ENCODE data around the gene PDZK1IP1. TPM values are rescaled to one million over a fixed set of nuclear protein-coding genes. Genes with fewer than 3 reads are reported as not detected.

The PDZK1IP1 gene
- polyA plus RNA-seq, 4 donors: 39.5 to 60.3 (median 49.0) TPM

DNA sequence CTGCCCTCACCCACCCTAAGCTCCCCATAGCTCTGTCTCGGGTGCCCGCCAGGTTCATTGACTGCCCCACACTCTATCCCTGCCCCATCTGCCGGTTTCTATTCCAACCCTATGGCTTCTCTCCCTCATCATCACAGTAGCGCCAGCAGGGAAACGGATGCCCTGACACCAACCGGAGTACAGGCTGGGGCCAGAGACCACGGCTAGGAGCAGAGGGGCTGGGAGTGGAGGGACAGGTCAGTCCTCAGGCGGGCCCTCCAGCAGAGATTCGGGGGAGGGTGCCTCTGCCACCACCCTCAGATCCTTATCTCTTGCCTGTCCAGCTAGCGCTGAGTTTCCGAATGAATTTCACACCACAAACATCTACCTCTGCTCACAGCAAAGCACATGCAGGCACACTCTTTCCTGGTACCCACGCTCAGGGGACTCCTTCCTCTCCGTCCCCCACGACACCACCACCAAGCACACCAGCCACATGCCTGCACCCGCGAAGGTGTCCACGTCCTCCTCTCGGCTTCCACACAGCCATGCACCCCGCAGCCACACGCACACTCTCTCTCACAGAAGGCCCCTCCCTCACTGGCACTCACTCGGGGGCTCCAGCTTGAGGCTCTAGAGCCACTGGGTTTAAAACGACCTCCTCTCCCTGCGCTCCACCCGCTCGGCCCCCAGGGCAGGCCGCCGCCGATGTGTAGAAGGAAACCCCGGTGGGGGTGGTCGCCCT is 35.0 kb upstream of the PDZK1IP1 start:
- DNase-seq (ENCODE audit: low read depth in 4 of 4, low spot score in 3 of 4): no peak

DNA sequence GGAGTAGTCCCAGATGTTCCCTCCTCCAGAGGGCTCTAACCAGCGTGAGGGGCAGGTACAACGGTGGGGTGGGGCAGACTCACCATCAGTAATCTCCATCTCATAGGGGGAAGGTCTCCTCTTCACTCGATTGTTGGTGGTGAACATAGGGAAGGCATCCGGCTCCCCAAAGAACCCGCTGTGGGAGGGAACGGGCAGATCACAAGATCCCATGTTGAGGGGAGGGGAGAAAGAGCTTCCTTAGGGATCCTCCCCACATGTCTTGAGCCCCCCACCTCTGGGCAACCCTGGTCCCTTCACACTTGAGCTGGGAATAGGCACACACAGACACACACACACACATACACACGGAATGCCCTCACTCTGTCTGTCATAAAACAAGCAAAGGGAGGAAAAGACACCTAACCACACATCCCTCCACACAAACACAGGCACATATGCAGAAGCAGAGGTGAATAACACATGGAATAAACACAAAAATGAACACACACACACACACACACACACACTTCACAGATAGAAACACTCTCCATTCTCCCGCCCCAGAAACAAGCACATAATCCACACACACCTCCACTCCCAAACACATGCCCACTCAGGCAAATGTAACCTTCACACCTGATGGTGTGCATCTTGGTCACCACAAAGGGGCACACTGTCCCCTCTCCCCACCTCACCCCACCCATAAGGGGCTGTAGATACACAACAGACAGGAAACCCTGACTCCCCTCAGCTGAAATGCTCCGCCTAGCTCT is 34.3 kb upstream of the PDZK1IP1 start:
- DNase-seq (ENCODE audit: low read depth in 4 of 4, low spot score in 3 of 4): no peak

DNA sequence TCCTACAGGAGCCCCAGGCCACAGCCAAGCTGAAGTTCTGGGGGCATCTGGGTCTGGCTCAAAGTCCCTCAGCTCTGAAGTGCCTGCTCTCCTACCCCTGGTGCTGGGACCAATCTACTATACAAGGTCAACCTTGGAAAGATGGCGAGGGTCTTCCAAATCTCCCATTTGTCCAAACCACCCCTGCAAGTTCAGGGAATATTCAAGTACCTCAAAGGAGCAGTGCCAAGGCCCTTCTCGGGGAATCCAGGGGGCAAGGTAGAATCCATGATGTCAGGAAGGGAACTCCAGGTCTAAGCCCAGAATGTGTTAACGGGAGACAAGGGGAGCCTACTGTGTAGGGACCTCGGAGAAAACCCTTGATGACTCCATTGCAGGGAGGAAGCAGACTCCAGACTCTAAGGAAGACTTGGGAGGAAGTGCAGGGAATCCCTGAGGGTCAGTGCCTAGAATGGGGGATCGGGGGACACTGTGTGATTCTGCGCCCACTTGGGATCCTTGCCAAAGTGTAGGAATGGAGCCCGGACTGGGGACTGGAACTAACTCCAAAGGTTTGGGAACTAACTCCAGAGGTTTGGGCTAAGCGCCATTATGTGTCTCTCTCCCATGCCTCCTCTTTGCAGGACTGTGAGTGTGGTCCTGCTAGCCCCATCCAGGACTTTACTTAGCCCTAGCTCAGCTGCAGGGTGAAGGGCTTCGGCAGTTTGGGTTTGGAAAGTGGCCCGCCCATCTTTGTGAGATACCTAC is 33.5 kb upstream of the PDZK1IP1 start:
- DNase-seq (ENCODE audit: low read depth in 4 of 4, low spot score in 3 of 4): no peak

DNA sequence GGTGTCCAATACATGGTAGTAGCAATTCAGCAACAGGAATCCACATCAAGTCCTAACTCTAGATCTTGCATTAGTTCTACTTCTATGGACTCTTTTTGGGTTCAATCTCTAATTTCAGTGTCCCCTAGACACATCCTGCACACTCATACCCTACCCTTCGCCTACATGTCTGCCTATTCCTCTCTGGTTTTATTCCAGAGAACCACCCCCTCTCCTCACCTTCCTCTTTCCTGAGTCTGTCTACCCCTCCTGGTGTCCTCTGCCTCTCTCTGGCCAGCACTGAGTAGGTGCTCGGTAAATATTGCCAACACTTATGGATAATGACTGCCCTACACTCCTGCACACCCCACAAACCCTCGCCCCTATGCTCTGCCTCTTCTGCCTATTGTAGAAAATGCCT is 32.6 kb upstream of the PDZK1IP1 start:
- DNase-seq (ENCODE audit: low read depth in 4 of 4, low spot score in 3 of 4): no peak

DNA sequence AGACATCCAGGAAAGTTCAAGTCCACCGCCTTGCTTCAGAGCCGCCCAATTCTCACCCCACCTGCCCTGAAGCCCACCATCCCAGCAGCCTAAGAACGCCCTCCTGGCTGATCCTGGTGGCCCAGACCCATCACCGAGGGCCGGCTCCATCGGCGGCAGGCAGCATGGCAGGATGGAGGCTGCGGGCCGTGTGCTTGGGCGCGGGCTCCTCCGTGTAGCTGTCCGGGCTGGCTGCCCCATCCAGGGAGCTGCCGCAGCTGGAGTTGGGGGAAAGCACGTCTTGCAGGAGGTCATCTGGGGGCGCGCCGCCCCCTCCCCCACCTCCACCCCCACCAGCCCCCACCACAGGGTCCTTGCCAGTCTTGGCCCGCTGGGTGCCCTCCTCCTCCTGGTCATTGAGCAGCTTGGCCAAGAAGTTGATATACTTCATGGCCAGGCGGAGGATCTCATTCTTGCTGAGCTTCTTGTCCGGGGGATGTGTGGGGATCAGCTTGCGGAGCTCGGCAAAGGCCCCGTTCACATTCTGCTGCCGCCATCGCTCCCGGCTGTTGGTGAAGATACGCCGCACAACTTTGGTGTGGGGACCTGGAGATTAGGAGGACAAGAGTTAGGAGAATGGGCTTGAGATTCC is 29.9 kb upstream of the PDZK1IP1 start:
- no peak for DNase-seq (ENCODE audit: low read depth in 4 of 4, low spot score in 3 of 4)

DNA sequence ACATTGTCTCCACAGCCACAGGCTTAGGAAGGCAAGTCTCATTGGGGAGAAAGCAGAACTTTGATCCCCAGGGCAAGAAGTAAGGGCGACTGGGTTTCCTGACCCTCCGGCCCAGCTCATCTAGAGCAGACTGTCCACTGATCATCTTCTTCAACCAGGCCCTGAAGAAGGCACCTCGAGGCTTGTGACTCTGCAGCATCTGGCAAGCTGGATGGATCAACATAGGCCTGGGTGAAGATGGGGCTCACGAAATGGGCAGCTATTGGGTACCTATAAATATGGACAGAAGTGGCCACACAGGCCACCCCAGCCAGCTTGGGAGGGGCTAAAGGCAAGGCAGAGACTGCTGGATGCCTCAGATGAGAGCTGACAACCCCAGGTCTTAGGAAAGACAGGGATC is 29.2 kb upstream of the PDZK1IP1 start:
- DNase-seq (ENCODE audit: low read depth in 4 of 4, low spot score in 3 of 4): no peak

DNA sequence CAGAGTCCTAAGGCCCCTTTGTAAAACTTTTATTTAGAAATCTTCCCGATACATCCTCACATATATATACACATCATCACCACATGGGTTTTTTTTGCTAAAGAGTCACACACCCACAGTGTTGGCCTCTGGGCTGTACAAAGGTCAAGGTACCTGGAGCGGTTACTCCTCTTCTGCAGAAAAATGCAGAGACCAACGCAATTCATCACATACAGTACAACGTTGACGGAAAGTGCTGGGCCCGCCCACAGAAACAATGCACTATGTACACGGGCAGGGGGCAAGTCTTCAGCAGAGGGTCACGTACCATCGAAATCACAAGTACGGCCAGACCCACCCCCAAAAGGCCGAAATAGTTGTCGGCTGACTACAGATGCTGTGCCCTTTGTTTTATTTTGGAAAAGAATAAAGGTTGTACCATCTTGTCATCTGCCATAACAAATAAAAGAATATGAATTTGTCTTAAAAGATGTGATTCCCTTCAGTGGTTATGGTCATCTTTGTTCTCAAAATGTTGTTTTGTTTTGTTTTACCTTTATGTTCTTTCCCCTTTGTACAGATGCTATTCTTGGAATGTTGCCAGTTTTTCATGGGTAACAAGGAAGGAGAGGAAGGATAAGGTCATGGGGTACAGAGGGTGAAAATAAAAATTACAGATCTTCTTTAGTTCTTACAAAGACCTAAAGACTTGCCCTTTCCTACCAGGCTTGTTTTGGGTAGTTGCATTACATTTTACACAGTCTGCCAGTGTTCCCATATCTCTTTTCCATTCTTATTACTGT is 26.6 kb upstream of the PDZK1IP1 start:
- no peak for DNase-seq (ENCODE audit: low read depth in 4 of 4, low spot score in 3 of 4)

DNA sequence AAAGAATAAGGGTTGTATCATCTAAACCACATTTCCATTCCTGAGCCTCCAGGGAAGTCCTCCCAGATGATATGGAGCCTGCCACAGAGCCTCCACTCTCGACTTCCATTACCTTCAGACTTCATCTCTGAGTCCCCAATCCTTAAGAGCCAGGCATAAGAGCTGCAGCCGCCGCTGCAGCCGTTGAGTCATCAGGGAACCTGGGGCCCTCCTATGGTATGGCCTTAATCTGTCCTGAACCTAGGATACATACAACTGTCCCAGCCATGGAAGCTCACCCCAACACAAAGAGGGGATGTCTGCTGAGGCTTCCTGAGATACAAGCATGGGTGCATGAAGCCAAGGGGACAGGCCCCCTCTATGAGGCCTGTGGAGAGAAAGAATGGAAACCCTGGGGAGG is 25.9 kb upstream of the PDZK1IP1 start:
- DNase-seq (ENCODE audit: low read depth in 4 of 4, low spot score in 3 of 4): no peak

DNA sequence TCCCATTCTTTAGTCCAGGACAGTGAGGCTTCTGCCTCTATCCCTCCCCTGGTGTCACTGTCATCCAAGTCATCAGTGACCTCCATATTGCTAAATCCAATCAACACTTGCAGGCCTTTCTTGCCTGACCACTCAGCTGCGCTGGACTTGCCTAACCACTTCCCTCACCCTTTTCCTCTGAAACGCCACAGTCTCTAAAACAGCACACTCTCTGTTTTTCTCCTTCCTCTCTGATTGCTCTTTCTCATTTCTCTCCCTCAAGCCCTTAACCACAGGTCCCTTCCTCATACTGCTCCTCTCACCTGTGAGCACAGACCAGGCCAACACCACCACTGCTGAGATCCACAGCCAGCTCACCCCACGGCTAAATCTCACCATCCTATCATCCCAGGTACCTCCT is 24.7 kb upstream of the PDZK1IP1 start:
- no peak for DNase-seq (ENCODE audit: low read depth in 4 of 4, low spot score in 3 of 4)

DNA sequence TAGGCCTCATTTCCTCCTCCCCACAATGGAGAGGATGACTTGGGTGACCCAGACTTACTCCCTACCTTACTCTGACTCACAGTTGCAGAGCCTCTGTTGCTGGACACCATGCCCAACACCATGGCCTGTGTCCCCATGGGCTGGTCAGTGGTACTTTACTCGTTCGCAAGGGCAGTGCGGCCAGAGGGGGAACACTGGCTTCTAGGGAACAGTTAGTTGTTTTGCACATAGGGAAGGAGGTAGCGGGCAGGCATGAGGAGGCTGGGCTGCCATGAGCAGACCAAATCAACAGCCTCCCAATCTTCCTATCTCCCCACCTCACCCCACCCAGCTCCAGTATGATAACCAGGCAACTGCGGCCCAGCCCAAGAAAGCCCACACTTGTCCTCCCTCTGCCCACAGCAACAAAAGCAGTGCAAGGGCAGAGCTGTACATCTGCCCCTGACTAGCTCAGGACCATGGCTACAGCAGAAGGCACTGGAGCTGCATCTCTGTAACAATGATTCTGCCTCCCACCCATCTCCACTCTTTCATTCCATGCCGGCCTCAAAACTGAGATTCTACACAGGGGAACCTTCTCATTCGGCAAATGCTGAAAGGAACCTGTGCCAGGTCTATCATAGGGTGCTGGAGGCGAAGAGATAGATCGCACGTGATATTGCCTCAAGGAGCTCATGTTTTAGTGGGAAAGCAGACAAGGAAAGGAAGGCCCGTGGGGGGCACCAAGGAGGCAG is 23.6 kb upstream of the PDZK1IP1 start:
- DNase-seq (ENCODE audit: low read depth in 4 of 4, low spot score in 3 of 4): no peak

DNA sequence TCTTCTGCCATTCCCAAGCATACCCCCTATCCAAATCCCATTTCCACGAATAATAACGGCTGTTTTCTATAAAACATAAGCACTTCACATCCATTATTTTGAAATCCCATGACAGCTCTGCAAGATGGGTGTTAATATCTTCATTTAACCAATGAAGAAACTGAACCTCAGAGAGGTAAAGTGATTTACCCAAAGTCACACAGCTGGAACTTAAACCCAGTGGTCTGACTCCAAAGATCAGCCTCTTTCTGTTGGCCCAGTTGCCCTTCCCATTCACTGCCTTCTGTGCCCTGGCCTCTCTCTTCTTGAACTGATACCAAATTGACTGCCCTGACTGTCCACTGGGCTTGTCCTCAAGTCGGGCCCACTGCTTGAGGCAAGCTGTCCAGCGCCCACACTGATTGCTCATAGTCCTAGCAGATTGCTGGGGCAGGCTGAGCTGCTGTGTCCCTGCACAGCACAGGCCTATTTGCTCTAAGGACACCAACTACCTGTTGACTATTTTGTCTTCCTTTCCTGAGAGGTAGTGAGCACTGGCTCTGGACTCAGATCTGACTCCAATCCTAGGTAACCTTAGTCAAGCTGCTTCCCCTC is 22.9 kb upstream of the PDZK1IP1 start:
- no peak for DNase-seq (ENCODE audit: low read depth in 4 of 4, low spot score in 3 of 4)

DNA sequence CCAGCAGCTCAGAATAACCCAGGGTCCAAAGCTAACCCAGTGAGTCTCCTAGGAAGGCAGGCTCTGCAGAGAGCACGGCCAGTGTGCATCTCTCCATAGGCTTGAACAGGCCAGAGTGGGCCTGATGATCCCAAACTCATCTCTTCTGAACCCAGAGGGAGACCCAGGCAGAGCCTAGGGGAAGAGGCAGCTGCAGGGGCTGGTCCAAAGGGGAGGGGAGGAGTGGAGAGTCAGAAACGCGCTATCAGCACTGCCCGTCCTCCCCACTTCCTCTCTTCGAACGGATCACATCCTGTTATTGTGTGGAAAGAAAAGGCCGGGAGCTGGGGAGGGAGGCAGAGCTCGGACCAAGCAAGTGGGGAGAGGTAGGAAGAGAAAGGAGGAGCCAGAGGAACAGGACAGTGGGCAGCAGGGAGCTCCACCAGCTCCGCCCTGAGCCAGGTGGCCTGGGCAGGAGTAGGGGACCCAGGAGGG is 22.0 kb upstream of the PDZK1IP1 start:
- DNase-seq (ENCODE audit: low read depth in 4 of 4, low spot score in 3 of 4): no peak

DNA sequence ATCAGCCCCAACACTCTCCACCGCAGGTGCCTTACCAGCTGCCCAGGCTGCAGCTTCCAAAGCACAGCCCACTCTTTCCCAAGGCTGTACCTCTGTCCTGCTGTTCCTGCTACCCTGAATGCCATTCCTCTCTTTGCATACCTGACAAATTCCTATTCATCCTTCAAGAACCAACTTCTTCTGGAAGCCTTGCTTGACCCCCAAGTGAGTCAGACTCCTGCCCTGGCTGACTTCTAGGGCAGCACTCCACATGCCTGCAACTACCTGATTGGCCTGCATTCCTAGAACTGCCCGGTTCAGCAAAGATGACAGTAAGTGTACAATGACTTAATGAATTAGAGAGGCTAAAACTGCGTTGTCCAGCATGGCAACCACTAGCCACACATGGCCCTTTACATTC is 20.8 kb upstream of the PDZK1IP1 start:
- no peak for DNase-seq (ENCODE audit: low read depth in 4 of 4, low spot score in 3 of 4)

DNA sequence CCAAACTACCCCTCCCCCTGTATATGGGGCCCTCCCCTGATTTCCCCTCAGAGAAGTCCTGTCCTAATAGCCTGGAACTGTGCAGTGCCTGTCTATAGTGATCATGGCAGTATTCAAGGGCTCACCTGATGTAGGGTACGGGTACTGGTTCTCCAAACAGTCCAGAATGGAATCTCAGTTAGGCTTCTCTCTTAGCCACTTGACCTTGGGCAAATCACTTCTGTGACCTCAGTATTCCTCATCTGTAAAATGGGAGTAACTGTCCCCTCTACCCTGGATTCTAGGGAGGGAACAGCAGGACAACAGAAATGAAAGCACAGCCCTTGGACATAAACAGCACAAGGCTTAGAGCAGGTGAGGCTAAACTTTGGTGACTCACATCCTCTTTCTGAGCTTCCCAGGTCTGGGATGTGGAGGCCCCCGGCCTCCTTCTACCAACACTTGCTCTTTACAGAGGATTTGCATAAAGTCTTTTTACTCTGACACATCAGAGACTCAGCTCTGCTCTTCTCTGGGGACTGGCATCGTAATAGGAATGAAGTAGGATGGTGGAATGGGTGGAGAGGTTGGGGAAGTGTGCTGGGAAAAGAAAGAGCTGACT is 20.0 kb upstream of the PDZK1IP1 start:
- DNase-seq (ENCODE audit: low read depth in 4 of 4, low spot score in 3 of 4): no peak

DNA sequence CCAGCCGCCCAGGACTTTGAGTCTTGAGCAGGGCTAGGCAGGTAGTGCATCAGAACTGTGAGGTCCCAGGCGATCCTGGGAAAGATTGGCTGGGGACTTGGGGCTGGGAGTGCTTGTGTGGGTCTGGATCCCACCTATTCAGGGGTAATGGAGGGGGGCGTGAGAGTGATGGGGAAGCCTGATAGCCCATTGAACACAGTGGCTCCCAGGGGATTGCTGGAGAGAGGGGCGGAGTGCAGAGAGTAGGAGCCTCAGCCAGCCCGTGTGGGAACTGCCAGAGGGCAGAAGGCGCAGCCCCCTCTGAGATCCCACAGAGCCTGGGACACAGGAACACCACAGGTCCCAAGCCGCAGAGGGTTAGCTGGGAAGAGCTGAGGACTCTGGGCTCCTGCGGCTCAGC is 19.3 kb upstream of the PDZK1IP1 start:
- no peak for DNase-seq (ENCODE audit: low read depth in 4 of 4, low spot score in 3 of 4)

DNA sequence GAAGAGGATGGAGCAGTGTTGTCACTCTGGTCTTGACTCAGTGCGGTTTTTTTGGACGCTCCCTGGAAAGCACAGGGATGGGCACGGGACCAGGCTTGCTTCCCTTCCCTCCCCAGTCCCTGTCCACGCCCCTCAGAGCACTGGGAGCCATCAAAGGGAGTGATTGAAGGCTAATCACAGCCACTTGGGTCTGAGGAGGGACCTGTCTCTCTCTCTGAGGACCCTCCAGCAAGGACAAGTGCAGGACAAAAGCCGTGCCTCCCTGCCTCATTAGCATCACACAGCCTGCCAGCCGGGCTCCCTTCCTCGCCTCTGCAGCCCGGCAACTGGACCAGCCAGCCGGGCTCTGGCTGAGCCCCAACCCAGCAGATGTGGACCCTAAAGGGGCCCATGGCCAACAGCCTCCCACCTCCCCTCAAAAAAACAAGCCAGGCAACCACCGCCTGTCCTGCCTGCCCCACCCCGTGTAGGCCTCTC is 18.6 kb upstream of the PDZK1IP1 start:
- DNase-seq (ENCODE audit: low read depth in 4 of 4, low spot score in 3 of 4): no peak

DNA sequence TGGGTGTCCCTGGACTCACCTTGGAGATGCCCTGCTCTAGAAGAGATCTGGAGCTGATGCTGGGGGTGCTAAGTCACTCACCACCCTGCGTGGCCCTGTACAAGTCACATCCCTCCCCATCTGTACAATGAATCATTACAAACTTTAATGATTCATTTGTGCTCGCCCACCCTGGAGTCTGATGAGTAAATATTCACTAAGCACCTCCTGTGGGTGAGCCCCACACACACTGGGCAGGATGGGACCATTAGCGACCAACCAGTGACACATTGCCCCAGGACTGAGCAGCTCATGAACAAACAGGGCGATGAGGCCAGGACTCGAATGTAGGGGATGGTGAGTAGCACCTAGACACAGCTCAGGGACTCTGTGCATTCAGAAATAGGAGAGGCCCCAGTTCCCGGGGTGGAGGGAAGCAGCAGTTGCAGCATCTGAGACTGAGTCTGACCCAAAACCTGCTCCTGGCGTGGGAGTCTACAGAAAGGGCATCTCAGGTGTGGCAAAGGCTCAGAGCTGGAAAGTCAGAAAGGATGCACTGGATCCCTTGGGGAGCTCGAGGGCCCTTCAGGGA is 18.1 kb upstream of the PDZK1IP1 start:
- no peak for DNase-seq (ENCODE audit: low read depth in 4 of 4, low spot score in 3 of 4)

DNA sequence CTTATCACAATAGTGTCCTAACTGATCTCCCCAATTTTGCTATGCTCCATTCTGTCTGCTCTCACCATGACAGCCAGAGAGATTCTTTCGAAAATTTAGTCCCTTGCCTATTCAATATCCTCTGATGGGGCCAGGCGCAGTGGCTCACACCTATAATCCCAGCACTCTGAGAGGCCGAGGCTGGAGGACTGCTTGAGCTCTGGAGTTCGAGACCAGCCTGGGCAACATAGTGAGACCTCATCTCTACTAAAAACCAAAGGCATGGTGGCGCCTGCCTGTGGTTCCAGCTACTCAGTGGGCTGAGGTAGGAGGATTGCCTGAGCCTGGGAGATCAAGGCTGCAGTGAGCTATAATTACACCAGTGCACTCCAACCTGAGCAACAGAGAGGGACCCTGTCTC is 16.1 kb upstream of the PDZK1IP1 start:
- DNase-seq (ENCODE audit: low read depth in 4 of 4, low spot score in 3 of 4): no peak

Measured in right renal pelvis (tissue), 4 donors.